Tibial nerve (tissue), 4 donors: ENCODE measurements around the gene JMJD7.

Source experiments
- EP300 ChIP-seq, 2 donors: sonication (generic); formaldehyde crosslinking; IDR thresholded peaks; one replicate each; pipeline ENCODE4 v1.6.1; 2017; ENCODE audit warnings: antibody characterized with exemption in 2 of 2, mild to moderate bottlenecking in 1 of 2
- POLR2A ChIP-seq, 2 donors: fragments of 450-650 bp; IDR thresholded peaks; one replicate each; pipeline ENCODE4 v1.6.1; 2017; ENCODE audit warnings: antibody characterized with exemption in 2 of 2, mild to moderate bottlenecking in 2 of 2, moderate library complexity in 2 of 2
- TF ChIP-seq, protein P1 (sequence below), 5 experiments: fragments of 200-600 bp in 3 of 5; fragments of 450-650 bp in 2 of 5; sonication (generic) in 3 of 5; IDR thresholded peaks; one replicate each; pipeline ENCODE4 v1.5.1; 2016 to 2019; ENCODE audit warnings: antibody characterized with exemption in 5 of 5, mild to moderate bottlenecking in 3 of 5, moderate library complexity in 2 of 5

DNA sequence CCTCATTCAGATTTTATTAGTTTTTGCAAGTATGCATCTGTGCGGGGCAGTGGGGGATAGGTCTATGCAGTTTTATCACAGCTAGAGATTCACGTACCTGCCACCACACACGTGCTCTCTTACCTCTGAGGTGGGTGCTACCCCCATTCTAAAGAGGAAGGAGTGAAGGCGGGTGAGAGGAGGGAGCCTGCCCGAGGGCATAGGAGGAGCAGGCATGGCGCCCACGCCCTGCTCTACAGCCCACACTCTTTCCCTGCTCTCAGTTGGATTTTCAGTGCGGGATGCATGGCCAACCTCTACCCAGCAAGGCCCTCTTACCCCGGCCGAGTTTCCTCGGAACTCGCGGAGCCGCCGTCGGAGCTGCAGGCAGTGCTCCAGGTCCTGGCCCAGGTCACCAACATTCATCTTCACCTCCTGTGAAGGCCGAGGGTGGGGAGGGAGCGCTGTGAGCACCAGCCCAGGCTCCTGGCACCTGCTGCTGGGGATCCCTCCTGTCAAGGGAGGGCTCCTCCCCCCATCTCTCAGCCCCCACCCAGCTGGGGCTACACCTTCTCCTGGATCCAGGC is 37.7 kb downstream of the JMJD7 start:
- TF ChIP-seq, protein P1, sequence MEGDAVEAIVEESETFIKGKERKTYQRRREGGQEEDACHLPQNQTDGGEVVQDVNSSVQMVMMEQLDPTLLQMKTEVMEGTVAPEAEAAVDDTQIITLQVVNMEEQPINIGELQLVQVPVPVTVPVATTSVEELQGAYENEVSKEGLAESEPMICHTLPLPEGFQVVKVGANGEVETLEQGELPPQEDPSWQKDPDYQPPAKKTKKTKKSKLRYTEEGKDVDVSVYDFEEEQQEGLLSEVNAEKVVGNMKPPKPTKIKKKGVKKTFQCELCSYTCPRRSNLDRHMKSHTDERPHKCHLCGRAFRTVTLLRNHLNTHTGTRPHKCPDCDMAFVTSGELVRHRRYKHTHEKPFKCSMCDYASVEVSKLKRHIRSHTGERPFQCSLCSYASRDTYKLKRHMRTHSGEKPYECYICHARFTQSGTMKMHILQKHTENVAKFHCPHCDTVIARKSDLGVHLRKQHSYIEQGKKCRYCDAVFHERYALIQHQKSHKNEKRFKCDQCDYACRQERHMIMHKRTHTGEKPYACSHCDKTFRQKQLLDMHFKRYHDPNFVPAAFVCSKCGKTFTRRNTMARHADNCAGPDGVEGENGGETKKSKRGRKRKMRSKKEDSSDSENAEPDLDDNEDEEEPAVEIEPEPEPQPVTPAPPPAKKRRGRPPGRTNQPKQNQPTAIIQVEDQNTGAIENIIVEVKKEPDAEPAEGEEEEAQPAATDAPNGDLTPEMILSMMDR (IDR thresholded peaks at IDR 0.05): no peak
- no peak for TF ChIP-seq POLR2A (IDR thresholded peaks at IDR 0.05)
- no peak for TF ChIP-seq EP300 (IDR thresholded peaks at IDR 0.05)
